Muscle layer of duodenum (tissue), 2 donors: Measurements from ENCODE around the gene EPS8L2.

Source experiments
- H3K27ac ChIP-seq: one replicate; pipeline ENCODE4 v1.7.0; 2013; ENCODE audit warnings: mild to moderate bottlenecking, low read length
- H3K27me3 ChIP-seq: one replicate; pipeline ENCODE4 v1.7.0; 2013; ENCODE audit warnings: low read depth, mild to moderate bottlenecking, control low read depth, low read length
- H3K36me3 ChIP-seq, 2 donors: one replicate each; pipeline ENCODE4 v1.7.0; 2013; ENCODE audit warnings: low read length in 2 of 2, control low read depth in 1 of 2, mild to moderate bottlenecking in 1 of 2; ENCODE audit not compliant: insufficient read depth in 2 of 2, control insufficient read depth in 1 of 2
- H3K4me1 ChIP-seq, 2 donors: one replicate each; pipeline ENCODE4 v1.7.0; 2013; ENCODE audit warnings: low read length in 2 of 2, mild to moderate bottlenecking in 2 of 2, control low read depth in 1 of 2, moderate library complexity in 1 of 2; ENCODE audit not compliant: insufficient read depth in 2 of 2, control insufficient read depth in 1 of 2
- H3K4me3 ChIP-seq, 2 donors: one replicate each; pipeline ENCODE4 v1.7.0; 2013; ENCODE audit warnings: low read length in 2 of 2, low read depth in 1 of 2, mild to moderate bottlenecking in 1 of 2
- H3K9me3 ChIP-seq, 2 donors: one replicate each; pipeline ENCODE4 v1.7.0; 2013; ENCODE audit warnings: low read length in 2 of 2, control low read depth in 1 of 2, mild to moderate bottlenecking in 1 of 2; ENCODE audit not compliant: control insufficient read depth in 1 of 2
- donor health status: healthy.

The EPS8L2 gene

GRCh38 chr11:706957-707816, 1.2 kb downstream of the EPS8L2 start:
- peaks cover 5% of the 10 kb centered on the region for H3K27me3 ChIP-seq

DNA sequence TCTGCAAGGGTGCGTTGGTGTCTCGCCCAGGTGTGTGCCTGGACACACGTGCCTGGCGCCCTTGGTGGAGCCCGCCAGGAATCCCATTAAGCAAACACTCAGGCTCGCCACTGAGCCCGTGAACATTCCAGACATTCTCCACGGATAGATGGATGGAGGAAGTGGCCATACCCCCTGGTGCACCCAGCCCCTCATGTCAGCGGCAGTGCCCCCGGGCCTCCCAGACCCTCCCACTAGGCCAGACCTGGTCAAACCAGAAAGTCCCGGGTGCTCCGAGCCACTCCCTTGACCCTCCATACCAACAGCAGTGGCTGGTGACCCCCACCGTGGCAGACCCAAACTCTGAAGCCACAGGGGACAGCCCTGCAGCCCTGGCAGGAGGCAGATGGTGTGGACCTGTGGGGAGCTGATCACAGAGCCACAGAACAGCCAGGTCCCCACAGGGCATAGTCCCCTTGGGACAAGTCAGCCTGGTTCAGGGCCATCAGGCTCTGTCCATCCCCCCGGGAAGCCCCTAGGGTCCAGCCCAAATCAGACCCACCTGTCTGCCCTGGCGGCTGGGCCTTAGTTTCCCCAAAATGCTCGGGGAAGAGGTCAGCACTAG, 1.9 kb downstream of the EPS8L2 start:
- peaks cover 0 to 21% of the 10 kb centered on the region in 2 donors for H3K4me1 ChIP-seq
- no peak overlapping the region for H3K4me3 ChIP-seq
- H3K36me3 ChIP-seq: no peaks in the 10 kb centered on the region
- H3K9me3 ChIP-seq: no peaks in the 10 kb centered on the region
- no peak overlapping the region for H3K27ac ChIP-seq
- peaks cover 5% of the 10 kb centered on the region for H3K27me3 ChIP-seq

More at GRCh38 chr11:706957-707816, 1.2 kb downstream of the EPS8L2 start:
- Histone ChIP-seq H3K4me1 (peaks cover 0 to 21% of the 10 kb centered on the region in 2 donors), H3K27ac (peak overlapping the region; percentile 72), H3K36me3 (peaks cover 0 to under 1% of the 10 kb centered on the region in 2 donors), H3K9me3 (no peaks in the 10 kb centered on the region), H3K4me3 (peak overlapping the region; percentile 59 to 67)

- Histone ChIP-seq H3K36me3 (no peaks in the 10 kb centered on the region), H3K27ac (no peak overlapping the region), H3K27me3 (peaks cover 5% of the 10 kb centered on the region), H3K4me3 (no peak overlapping the region), H3K9me3 (no peaks in the 10 kb centered on the region), H3K4me1 (peaks cover 0 to 21% of the 10 kb centered on the region in 2 donors)
Measured at GRCh38 chr11:708511-708910, 2.5 kb downstream of the EPS8L2 start.

- H3K36me3 ChIP-seq: no peaks in the 10 kb centered on the region
- peaks cover 0 to 21% of the 10 kb centered on the region in 2 donors for H3K4me1 ChIP-seq
- H3K27ac ChIP-seq: no peak overlapping the region
- no peak overlapping the region for H3K4me3 ChIP-seq
- no peaks in the 10 kb centered on the region for H3K9me3 ChIP-seq
- H3K27me3 ChIP-seq: peaks cover 5% of the 10 kb centered on the region
Measured at GRCh38 chr11:709109-709997, 3.3 kb downstream of the EPS8L2 start.

DNA sequence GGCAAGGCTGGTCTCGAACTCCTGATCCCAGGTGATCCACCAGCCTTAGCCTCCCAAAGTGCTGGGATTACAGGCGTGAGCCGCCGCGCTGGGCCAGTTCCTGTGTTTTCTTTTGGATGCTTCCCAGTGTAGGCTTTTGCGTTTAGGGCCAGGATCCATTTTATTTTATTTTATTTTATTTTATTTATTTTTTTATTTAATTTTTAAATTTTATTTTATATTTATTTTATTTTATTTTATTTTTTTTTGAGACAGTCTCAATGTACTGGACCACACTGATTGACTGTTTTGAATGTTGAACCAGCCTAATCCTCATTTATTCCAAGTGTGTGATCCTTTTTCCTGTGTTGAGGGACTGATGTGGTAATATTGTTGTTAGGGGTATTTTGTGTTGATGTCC, 8.4 kb downstream of the EPS8L2 start:
- Histone ChIP-seq H3K27ac (no peak overlapping the region), H3K27me3 (no peaks in the 10 kb centered on the region), H3K36me3 (no peaks in the 10 kb centered on the region), H3K4me3 (no peak overlapping the region), H3K9me3 (no peaks in the 10 kb centered on the region), H3K4me1 (no peaks in the 10 kb centered on the region)

- Histone ChIP-seq H3K36me3 (no peaks in the 10 kb centered on the region), H3K9me3 (no peaks in the 10 kb centered on the region), H3K4me3 (no peak overlapping the region), H3K27me3 (peaks cover 11% of the 10 kb centered on the region), H3K27ac (no peak overlapping the region), H3K4me1 (peaks cover 0 to 20% of the 10 kb centered on the region in 2 donors)
Measured at GRCh38 chr11:719214-720016, 13.4 kb downstream of the EPS8L2 start.

DNA sequence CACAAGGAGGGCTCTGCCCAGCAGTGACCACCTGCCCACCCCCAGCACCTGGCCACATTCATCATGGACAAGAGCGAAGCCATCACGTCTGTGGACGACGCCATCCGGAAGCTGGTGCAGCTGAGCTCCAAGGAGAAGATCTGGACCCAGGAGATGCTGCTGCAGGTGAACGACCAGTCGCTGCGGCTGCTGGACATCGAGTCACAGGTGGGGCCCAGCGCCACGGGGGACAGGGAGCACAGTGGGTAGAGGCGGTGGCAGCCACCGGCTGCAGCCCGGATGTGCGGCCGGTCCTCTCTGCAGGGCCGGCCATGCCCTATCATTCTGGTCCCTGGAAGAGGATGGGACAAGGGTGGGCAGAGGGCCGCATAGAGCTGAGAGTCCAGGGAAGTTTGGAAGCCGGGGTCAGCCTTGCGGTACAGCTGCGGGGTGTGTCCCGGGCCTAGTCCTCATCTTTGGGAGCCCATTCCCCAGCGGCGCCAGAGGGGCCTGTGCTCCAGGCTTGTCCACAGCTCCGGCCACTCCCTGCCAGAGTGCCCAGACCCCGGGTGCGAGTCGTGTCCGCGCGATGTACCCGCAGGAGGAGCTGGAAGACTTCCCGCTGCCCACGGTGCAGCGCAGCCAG, 14.1 kb downstream of the EPS8L2 start:
- H3K27me3 ChIP-seq: peaks cover 11% of the 10 kb centered on the region
- no peaks in the 10 kb centered on the region for H3K36me3 ChIP-seq
- H3K9me3 ChIP-seq: no peaks in the 10 kb centered on the region
- H3K4me1 ChIP-seq: peaks cover 0 to 20% of the 10 kb centered on the region in 2 donors
- no peak overlapping the region for H3K27ac ChIP-seq
- peak overlapping the region in 1 of 2 donors; percentile 40 for H3K4me3 ChIP-seq

DNA sequence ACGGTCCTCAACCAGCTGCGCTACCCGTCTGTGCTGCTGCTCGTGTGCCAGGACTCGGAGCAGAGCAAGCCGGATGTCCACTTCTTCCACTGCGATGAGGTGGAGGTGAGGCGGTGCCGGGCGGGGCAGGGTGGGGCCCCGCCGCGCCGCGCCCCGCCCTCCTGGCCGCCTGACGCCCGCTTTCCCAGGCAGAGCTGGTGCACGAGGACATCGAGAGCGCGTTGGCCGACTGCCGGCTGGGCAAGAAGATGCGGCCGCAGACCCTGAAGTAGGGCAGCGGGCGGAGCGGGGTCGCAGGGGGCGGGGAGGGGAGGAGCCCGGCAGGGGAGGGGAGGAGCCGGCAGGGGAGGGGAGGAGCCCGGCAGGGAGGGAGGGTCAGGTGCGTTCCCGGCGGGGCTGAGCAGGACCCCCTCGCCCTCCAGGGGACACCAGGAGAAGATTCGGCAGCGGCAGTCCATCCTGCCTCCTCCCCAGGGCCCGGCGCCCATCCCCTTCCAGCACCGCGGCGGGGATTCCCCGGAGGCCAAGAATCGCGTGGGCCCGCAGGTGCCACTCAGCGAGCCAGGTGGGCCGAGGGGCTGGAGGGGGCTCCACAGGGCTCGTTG, 14.7 kb downstream of the EPS8L2 start:
- Histone ChIP-seq H3K4me3 (peak overlapping the region in 1 of 2 donors; percentile 40), H3K27ac (no peak overlapping the region), H3K4me1 (peaks cover 0 to 26% of the 10 kb centered on the region in 2 donors), H3K36me3 (no peaks in the 10 kb centered on the region), H3K27me3 (peaks cover 11% of the 10 kb centered on the region), H3K9me3 (no peaks in the 10 kb centered on the region)

DNA sequence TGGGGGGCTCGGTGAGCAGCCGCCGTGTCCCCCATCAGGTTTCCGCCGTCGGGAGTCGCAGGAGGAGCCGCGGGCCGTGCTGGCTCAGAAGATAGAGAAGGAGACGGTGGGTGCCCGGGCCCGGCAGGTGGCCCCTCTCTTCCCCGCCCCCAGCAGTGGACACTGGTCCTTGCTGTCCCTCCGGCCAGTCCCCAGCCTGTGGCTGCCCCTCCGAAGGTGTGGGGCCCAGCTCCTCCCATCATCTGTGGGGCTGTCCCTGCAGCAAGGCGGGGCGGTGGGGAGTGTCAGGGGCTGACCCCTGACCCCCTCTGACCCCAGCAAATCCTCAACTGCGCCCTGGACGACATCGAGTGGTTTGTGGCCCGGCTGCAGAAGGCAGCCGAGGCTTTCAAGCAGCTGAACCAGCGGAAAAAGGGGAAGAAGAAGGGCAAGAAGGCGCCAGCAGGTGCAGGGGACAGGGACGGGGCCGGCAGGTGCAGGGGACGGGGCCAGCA, 15.3 kb downstream of the EPS8L2 start:
- Histone ChIP-seq H3K27ac (no peak overlapping the region), H3K4me1 (peaks cover 0 to 31% of the 10 kb centered on the region in 2 donors), H3K9me3 (no peaks in the 10 kb centered on the region), H3K27me3 (peaks cover 11% of the 10 kb centered on the region), H3K4me3 (peak overlapping the region in 1 of 2 donors; percentile 40), H3K36me3 (no peaks in the 10 kb centered on the region)
